HG03439 (cell line): ENCODE measurements around the gene PNPLA8.
A peak's percentile ranks its signal among the peaks of the same experiment; 100 is the strongest.
"Not testable (repeated sequence)": the region's sequence is repeated elsewhere in the genome, so short reads cannot be mapped to it uniquely, and the experiment has no call there.

Experiments used
- ATAC-seq: cut with Tn5 transposase; IDR thresholded peaks from one replicate; pipeline ENCODE4 v1.9.1; 2021; ENCODE audit warnings: mild to moderate bottlenecking, moderate library complexity; ENCODE audit not compliant: unreplicated experiment

Gene PNPLA8, protein sequence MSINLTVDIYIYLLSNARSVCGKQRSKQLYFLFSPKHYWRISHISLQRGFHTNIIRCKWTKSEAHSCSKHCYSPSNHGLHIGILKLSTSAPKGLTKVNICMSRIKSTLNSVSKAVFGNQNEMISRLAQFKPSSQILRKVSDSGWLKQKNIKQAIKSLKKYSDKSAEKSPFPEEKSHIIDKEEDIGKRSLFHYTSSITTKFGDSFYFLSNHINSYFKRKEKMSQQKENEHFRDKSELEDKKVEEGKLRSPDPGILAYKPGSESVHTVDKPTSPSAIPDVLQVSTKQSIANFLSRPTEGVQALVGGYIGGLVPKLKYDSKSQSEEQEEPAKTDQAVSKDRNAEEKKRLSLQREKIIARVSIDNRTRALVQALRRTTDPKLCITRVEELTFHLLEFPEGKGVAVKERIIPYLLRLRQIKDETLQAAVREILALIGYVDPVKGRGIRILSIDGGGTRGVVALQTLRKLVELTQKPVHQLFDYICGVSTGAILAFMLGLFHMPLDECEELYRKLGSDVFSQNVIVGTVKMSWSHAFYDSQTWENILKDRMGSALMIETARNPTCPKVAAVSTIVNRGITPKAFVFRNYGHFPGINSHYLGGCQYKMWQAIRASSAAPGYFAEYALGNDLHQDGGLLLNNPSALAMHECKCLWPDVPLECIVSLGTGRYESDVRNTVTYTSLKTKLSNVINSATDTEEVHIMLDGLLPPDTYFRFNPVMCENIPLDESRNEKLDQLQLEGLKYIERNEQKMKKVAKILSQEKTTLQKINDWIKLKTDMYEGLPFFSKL

DNA sequence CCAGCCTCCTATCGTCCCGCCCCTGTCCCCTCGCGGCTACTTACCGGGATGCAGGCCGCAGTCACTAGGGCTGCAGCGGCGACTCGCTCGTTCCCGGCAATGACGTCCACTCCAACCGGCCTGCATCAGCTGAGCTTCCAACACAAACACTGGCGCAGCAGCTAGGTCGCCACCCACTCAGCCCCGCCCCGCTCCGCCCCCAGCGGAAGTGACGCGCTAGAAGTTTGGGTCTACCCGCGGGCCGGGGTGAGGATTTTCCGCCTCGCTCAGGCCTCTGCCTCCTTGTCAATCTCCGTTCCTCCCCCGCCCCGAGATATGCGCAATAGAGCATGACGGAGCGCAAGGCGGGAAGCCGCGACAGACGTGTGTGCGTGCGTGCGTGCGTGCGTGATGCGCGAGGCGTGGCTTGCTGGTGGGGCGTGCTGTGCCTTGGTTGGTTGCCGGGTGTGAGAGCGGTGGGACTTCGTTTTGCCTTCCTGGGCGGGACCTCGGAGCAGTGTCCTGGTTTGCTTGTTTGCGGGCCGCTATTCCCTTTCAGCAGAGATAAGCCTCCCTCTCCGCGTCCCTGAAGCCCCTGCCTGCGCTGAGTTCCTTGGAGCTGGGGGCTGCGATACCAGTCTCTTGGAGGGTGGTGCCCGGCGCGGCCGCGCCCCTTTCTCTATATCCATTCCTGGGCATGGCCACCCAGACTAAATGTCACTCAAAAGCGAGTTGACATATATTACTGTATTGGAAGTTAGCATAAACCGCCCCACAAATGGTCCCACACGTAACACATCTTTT is at the start of gene PNPLA8:
Gene PNPLA8, minus strand, starts transcription at position 151 of the 783 bp plus-strand sequence. CDS start 10,644 bp downstream, outside the sequence.
- ATAC-seq = peak; percentile 96

DNA sequence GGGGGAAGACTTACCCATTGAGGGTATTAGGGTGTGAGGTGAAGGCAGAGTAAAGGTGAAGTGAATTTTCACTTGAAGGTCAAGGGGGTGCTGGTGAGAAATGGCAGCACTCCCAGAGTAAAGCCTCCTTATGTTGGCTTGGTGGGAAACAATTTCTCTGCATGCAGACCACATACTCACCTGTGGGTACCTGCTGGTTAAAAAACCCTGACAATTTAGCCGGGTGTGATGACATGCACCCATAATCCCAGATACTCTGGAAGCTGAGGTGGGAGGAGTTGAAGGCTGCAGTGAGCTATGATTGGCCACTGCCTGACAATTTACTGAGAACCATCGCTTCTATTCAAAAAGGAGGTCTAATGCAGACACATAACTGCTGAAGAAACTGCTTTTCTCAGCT is 49.2 kb upstream of the PNPLA8 start:
- no peak for ATAC-seq

DNA sequence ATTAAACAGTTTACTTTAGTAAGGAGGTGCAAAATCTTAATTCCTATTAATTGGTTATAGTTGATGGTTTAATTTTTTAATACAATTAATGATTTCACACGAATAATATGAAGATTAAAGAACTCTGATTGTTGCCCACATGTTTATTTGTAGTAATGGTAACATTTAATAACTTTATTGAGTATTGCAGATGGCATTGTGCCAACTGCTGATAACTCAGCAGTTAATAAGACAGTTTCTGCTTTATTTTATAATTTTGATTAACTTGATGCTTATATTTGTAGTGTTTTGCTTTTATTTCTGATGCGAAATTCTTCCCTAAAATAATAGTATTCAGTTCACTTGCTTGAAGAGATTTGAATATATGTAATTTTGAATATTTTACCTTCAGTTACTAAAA is 46.5 kb upstream of the PNPLA8 start:
- no peak for ATAC-seq

DNA sequence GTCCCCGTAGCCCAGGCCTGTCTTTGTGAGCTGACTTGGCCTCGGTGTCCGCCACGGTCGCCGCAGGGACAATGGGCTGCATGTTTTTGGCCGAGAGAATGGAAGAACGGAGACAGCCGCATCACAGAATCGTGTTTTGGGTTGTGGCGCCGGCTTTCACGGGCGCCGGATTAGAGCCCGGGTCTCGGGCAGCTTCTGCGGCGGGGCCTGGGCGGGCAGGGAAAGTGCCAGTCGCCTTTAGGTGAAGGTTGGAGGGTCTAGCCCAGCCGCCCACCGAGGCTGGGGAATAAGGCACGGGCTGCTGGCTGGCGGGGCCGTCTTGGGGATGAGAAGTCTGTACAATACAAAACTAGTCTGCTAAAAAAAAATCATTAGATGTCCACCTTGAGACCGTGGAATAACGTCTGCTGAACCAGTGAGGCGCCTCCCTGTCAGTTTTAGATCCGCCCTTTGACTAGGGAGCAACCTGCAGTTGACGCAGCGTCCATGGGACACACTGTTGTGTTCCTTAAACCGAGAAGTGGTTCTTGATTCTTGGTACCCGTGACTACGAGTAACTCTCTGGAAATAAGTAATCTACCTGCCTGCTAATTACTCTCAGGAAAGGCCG is 44.3 kb upstream of the PNPLA8 start:
- ATAC-seq = peak; percentile 23

DNA sequence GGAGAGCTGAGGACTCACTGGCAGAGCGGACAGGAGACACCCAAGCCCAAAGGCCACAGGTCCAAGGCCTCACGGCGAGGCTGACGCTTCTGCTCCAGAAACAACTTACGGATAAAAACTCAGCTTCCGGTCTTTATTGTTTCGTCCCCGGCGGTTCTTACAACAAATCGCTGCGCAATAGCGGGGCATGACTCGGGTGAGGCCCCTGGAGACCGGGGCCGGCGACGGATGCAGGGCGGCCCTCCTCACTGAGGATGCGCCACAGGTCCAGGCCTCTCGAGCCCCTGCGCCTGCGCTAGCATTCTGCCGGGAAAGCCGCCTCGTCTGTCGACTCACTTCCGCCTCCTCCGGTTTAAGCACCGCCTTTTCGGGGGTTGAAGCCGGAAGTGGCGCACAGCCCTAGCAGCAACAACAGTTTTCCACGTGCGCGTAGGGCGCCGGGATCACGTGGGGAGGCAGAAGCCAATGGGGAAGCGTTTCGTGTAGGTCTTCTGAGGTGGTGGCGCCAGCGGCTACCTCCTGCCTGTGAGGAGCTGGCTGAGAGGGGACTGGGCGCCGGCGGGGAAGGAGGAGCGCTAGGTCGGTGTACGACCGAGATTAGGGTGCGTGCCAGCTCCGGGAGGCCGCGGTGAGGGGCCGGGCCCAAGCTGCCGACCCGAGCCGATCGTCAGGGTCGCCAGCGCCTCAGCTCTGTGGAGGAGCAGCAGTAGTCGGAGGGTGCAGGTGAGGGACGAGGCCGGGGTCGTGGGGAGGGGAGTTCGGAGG is 43.6 kb upstream of the PNPLA8 start, which contains the start of the genes DNAJB9 and THAP5:
Gene DNAJB9, plus strand, starts transcription at position 494 of the 765 bp plus-strand sequence. CDS start 1,853 bp downstream, outside the sequence.
Gene THAP5, minus strand, starts transcription at position 326 of the 765 bp plus-strand sequence. Its CDS starts 137 bp downstream, at position 189.
- peak; percentile 98 for ATAC-seq

DNA sequence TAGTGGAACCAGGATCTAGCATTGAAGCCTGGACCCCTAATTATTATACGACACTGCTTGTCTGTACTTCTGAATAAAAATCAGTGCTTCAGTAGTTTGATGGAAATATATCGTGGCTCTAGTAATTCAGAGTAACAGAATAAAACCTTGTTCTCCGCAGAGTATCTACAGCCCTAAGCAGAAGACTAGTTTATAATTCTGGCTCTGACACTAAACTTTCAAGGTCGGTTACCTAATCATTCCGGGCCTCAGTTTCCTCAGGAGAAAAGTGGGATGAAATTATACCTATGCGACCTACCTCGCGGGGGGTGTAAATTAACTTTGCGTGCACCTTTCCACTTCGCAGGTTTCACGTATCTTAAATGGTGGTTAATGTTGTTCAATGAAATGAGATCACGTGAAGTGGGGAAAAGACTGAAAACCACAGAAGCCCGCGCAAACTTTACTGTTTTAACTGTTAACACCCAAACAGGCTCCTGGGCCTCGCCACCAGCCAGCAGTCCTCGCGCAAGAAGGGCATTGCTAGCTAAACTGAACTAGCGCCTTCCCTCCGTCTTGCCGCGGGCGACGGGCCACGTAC is 43.0 kb upstream of the PNPLA8 start:
- ATAC-seq = no peak

DNA sequence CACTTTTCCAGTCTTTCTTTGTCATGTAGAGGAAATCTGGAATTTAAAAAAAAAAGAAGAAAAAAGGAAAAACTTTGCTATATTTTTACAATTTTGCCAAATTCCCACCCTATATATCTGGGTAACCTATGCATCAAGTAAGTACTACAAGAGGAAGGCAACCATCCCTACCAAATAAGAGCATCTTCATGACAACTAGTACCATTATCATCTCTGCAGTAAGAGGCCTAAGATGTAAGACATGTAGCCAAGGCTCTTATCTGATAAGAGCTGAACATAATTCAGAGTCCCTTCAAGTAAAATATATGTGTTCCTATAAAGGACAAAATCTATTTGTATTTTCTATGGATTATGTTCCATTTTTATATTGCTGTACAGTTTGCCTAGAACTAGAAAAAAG is 40.1 kb upstream of the PNPLA8 start:
- no peak for ATAC-seq

DNA sequence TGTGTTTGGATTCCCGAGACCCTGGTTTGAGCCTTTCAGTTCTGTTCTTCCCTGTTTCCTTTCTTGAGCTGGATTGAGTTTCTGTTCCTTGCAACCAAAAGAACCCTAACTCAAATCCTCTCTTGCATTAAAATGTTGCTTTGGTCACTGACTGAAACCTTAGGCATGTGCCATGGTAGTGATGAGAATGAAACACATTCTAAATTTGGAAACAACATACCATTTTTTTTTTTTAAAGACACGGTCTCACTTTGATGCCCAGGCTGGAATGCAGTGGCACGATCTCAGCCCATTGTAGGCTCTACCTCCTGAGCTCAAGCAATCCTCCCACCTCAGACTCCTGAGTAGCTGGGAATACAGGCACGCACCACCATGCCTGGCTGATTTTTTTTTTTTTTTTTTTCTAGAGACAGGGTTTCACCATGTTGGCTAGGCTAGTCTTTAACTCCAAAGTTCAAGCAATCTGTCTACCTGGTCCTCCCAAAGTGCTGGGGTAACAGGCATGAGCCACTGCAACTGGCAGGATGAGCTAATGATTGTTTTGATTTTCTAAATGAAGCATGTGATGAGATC is 35.2 kb upstream of the PNPLA8 start:
- ATAC-seq = no peak

DNA sequence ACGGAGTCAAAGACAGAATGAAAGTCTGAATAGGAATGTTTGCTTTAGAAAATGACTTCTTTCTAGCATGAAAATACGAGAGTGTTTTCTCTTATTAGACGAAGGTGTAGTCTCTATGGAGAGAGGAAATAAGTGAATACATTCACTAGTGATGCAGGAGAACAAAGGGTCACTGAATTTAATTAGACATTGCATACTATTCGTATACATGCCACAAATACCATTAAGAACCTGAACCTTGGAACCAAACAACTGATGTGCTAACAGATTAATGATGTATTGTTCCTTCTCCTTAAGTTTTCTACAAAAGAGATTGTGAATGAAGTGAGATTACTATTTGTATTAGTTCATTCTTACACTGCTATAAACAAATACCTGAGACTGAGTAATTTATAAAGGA is 33.3 kb upstream of the PNPLA8 start:
- ATAC-seq = no peak

DNA sequence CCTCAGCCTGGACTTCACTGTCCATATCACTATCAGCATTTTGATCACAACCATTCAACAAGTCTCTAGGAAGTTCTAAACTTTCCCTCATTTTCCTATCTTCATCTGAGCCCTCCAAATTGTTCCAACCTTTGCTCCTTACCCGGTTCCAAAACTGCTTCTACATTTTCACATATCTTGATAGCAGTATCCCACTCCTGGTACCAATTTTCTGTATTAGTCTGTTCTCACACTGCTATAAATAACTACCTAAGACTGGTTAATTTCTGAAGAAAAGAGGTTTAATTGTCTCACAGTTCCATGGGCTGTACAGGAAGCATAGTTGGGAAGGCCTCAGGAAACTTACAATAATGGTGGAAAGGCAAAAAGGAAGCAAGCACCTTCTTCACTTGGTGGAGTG is 31.7 kb upstream of the PNPLA8 start:
- no peak for ATAC-seq

DNA sequence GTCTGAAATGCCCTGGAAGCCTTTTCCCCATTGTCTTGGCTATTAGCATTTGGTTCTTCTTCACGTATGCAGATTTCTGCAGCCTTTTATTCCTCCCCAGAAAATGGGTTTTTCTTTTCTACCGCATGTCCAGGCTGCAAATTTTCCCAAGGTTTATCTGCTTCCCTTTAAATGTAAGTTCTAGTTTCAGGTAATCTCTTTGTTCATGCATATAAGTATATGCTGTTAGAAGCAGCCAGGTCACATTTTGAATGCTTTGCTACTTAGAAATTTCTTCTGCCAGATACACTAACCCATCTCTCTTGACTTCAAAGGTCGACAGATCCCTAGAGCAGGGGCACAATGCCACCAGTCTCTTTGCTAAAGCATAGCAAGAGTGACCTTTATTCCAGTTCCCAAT is 31.3 kb upstream of the PNPLA8 start:
- ATAC-seq = no peak

DNA sequence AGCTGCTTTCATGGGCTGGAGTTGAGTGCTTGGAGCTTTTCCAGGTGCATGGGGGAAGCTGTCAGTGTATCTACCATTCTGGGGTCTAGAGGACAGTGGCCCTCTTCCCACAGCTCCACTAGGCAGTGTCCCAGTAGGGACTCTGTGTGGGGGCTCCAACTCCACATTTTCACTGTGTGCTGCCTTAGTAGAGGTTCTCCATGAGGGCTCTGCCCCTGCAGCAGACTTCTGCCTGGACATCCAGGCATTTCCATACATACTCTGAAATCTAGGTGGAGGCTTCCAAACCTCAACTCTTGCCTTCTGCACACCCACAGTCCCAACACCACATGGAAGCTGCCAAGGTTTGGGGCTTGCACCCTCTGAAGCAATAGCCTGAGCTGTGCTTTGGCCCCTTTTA is 30.7 kb upstream of the PNPLA8 start:
- not testable (repeated sequence) for ATAC-seq

DNA sequence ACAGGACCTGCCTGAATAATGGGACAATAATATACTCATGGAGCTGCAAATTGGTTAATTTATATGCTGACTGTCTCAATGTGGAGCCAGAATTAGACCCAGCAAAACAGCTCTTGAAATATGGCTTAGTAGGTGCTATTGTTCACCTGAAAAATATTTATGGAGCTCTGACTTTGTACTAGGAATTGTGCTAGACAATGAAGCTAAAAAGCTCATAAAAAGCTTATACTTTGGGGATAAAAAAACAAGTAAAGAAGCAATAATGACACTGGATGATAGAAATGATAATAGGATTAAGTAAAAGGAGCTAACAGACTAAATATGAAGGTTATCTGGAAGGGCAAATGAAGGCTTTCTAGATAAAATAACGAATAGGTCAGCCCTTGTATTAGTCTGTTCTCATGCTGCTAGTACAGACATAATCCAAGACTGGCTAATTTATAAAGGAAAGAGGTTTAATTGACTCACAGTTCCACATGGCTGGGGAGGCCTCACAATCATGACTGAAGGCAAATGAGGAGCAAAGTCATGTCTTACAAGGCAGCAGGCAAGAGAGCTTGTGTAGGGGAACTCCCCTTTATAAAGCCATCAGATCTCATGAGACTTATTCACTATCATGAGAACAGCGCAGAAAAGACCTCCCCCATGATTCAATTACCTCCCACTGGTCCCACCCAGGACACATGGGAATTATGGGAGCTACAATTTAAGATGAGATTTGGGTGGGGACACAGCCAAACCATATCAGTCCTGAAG is 22.4 kb upstream of the PNPLA8 start:
- not testable (repeated sequence) for ATAC-seq

DNA sequence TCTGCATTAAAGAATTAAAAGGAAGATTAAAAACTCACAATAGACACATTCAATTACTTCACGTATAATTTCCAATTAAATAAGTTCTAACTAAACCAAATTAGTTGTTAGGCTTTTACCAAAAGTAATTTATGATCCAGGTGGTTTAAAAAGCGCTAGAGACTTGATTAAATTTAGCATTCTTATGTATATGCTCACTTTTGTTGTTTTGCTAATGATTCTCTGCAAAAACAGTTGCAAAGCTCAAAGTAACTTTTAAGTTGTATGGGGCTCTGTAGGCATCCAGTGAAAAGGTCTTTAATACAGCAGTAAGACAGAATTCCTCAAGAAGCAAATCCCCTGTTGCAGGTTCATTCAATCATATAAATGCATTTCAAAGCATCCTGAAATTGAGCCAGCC is 15.5 kb upstream of the PNPLA8 start:
- ATAC-seq = no peak

DNA sequence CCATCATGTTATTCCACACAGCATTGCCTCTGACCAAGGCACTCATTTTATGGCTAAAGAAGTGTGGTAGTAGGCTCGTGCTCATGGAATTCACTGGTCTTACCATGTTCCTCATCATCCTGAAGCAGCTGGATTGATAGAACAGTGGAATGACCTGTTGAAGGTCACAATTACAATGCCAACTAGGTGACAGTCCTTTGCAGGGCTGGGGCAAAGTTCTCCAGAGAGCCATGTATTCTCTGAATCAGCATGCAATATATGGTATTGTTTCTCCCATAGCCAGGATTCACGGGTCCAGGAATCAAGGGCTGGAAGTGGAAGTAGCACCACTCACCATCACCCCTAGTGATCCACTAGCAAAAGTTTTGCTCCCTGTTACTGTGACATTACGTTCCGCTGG is 12.8 kb upstream of the PNPLA8 start:
- not testable (repeated sequence) for ATAC-seq

DNA sequence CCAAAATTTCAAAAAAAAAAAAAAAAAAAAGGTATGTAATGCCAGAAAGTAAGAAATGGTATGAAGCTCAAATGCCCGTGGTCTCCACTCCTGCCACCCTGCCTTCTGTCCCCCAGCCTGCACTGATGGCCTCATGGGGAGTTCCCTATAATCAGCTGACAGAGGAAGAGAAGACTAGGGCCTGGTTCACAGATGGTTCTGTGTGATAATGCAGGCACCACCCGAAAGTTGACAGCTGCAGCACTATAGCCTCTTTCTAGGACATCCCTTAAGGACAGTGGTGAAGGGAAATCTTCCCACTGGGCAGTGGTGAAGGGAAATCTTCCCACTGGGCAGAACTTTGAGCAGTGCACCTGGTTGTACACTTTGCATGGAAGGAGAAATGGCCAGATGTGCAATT is 12.3 kb upstream of the PNPLA8 start:
- not testable (repeated sequence) for ATAC-seq

DNA sequence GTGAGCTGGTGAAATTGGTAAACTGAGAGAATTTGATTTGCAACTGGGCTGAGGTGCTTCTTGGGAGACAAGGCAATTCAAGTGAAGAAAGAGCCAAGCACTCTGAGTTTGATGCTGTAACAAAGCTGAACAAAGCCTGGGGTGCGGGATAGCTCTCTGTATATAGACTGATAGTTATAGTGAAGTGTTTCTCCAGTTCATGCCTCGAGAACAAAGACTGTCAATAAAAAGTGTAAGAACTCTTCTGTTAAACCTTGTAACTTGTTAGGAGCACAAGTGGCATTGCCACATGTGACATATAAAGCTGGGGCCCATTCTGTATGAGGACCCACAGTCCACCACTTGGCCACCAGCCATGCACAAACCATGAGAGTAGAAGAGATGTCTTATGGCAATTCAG is 11.3 kb upstream of the PNPLA8 start:
- no peak for ATAC-seq

DNA sequence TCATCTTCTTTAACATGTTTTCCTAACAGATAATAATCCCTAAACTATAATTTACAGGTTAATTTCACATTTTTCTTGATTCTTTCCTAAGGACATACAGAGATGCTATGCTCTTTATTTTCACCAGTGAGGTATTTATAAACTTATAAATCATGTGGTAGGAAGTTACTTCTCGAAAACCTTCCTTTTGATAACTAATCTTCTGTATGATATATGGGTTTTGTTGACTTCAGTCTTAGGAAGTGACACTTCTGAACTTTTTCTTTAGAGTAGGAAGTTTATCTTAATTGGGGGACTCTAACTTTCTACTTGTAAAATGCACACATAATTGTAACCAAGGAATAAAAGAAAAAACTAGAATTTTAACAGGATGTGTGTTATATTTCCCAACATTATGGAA is 9.8 kb upstream of the PNPLA8 start:
- no peak for ATAC-seq
